AG04449 (cell line): ENCODE measurements around the gene PCSK1.

Experiments used
- CTCF ChIA-PET: fragments of 350-600 bp; formaldehyde crosslinking; extraction: SDS; loops from one replicate; lab custom pipeline; 2021; ENCODE audit warnings: antibody characterized with exemption; lab: Yijun Ruan, JAX
- POLR2A ChIA-PET: fragments of 400-600, 350-600 bp; formaldehyde crosslinking; extraction: SDS; loops from one replicate; lab custom pipeline; 2020; ENCODE audit warnings: antibody characterized with exemption, inconsistent platforms; lab: Yijun Ruan, JAX
- DNase-seq: peaks from one replicate; pipeline ENCODE4 v3.0.0-alpha.2; 2010; ENCODE audit warnings: low read depth, low spot score
- H3K4me3 ChIP-seq: 2 replicates; pipeline ENCODE4 v1.5.1; 2011; ENCODE audit warnings: low read depth, mild to moderate bottlenecking, control low read depth, low read length
- TF ChIP-seq, protein P1 (sequence below): IDR thresholded peaks from one replicate; pipeline ENCODE4 v1.5.1; 2011; ENCODE audit warnings: mild to moderate bottlenecking, moderate library complexity, low read length, control low read depth, inconsistent platforms; ENCODE audit not compliant: insufficient read depth; ENCODE audit errors: missing control alignments

The PCSK1 gene

DNA sequence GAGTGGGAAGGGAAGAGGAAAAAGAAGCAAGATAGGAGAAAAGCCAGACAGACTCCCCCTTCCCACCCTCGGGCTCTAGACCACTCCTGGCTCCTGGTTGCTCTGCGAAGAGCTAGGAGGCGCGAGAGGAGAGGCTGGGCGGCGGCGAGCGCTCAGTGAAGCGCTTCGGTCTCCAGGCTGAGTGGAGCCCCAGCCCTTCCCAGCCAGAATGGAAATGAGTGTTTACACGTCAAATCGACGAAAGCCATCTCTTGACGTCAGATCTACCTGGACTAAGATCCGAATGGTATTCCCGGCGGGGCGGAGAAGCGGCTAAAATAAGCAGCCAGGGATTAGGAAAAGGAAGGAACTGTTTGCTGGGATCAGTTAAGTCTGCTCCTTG, at the start of gene PCSK1:
TSS of gene PCSK1 (minus strand) at position 183 of the 382 bp plus-strand sequence. CDS start 206 bp downstream, outside the sequence.
- TF ChIP-seq, protein P1, sequence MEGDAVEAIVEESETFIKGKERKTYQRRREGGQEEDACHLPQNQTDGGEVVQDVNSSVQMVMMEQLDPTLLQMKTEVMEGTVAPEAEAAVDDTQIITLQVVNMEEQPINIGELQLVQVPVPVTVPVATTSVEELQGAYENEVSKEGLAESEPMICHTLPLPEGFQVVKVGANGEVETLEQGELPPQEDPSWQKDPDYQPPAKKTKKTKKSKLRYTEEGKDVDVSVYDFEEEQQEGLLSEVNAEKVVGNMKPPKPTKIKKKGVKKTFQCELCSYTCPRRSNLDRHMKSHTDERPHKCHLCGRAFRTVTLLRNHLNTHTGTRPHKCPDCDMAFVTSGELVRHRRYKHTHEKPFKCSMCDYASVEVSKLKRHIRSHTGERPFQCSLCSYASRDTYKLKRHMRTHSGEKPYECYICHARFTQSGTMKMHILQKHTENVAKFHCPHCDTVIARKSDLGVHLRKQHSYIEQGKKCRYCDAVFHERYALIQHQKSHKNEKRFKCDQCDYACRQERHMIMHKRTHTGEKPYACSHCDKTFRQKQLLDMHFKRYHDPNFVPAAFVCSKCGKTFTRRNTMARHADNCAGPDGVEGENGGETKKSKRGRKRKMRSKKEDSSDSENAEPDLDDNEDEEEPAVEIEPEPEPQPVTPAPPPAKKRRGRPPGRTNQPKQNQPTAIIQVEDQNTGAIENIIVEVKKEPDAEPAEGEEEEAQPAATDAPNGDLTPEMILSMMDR = no peak
- no peak for DNase-seq
- CTCF ChIA-PET = interaction anchor here (1.4 to 1.5 kb wide), 2 partner anchors 80 to 88 kb away, joined by 3 read pairs; no protein-coding TSS in a partner anchor
- no peak within 1 kb of the TSS for H3K4me3 ChIP-seq
- POLR2A ChIA-PET = no interaction called here

DNA sequence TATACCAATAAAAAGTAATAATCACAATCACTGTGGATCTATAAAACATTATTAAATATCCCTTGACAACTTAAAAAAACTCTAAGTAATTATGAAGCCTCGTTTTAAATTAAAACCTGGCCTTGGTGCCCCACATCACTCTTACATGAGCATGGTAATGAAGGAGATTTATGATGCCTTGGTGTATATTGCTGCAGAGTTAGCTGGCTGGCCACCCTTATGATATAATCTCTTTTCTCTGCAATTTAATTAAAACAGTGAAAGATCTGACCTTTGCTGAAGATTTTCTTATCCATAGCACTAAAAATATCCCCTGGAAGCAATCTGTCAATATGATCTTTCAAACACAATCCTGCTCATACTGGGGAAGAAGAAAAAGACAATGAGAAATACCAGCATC, 48.8 kb upstream of the PCSK1 start:
- CTCF ChIA-PET = interaction anchor here (0.6 kb wide), 1 partner anchor 10 kb away, joined by 3 read pairs; no protein-coding TSS in a partner anchor
- TF ChIP-seq, protein P1 = no peak
- no peak overlapping the region for H3K4me3 ChIP-seq
- POLR2A ChIA-PET = no interaction called here
- no peak for DNase-seq

DNA sequence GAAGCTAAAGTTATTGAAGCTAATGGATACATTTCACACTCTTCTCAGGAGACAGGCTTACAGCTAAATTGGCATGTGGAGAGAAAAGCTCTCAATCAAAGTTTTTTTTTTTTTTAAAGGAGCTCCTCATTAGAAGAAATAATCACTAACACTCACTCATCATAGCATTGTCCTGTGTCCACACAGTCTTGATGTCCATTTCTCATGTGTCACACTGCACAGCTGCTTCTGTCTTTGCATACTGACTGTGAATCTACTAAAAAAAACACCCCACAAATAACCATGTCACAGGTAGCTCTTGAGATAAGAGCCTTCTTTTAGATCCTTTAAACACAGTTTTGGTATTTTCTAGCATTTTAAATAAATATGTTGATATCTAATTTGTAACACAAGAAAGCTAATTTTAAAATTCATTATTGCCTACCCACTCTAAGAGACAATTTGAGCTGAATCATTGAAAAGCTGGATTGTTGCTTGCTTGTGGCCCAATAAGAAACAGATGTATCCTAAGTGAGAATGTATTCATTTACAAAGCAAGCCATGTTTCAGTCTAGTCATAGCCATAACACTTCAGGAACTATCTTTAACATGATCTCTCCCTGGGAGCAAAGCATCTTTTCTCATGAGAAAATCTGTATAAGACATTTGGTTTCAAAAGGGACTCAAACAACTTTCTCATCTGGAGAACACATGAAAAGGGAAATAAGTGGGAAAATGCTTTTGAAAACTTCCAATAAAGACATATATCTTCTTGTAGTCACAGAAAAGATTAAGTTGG, 48.1 kb upstream of the PCSK1 start:
- CTCF ChIA-PET = no interaction called here
- no peak overlapping the region for H3K4me3 ChIP-seq
- TF ChIP-seq, protein P1 = no peak
- DNase-seq = peak; percentile 10
- POLR2A ChIA-PET = no interaction called here

DNA sequence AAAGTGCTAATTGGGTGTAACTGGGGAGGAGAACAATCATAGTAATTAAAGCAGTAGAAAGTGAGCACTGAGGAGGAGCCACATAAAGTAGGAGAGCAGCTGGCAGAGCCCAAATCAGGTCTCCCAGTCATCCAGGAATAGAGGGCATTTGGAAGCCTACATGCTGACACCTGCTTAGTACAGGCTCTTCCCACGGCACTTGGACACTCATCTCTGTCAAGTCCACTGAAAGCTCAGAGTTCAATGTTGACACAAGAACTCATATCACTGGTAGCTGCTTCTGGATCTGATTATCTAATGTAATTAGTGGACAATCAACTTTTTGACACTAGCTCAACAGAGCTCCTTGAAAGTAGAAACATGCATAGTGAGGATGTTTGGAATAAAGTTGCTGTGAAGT, 45.9 kb upstream of the PCSK1 start:
- no peak for DNase-seq
- TF ChIP-seq, protein P1 = no peak
- no peak overlapping the region for H3K4me3 ChIP-seq
- ChIA-PET POLR2A (no interaction called here), CTCF (no interaction called here)

DNA sequence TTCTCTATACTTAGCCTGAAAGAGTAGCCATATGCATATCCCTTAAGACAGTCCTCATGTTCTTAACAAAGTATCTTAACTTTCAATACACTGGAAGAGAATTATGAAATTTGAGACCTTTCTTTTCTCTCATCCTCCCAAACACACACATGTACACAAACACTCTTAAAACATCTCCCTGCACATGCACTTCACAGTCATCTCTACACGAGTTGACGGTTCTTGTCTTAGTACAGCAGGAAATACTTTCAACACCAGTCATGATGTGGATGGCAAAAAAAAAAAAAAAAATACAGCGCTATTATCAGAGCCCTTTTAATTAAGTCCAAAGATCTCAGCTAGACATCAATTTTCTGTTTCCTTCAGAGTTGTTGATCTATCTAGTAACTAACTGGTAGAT, 43.6 kb upstream of the PCSK1 start:
- TF ChIP-seq, protein P1 = no peak
- POLR2A ChIA-PET = no interaction called here
- peak; percentile 16 for DNase-seq
- H3K4me3 ChIP-seq = no peak overlapping the region
- CTCF ChIA-PET = no interaction called here

DNA sequence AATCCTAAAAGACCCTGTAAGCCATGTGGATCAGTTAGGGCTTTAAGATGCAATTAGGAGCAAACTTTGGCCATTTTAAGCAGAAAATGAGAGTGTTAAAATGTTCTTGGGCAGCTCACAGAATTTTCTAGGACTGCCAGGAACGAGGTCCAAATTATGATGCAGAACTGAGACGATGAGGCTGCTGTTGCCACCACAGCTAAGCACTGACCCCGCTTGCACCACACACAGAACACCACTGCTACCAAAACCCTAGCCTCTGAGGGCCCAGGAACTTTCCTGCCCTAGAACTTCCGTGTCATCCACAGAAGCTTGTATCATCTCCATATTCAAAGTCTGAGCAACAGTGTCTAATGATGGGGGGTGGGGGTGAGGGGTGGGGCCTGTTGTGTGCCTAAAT, 41.0 kb upstream of the PCSK1 start:
- POLR2A ChIA-PET = no interaction called here

More for the DNA sequence above, 41.0 kb upstream of the PCSK1 start:
- no peak for DNase-seq
- no peak overlapping the region for H3K4me3 ChIP-seq
- CTCF ChIA-PET = no interaction called here
- TF ChIP-seq, protein P1 = no peak
